GM19099 (cell line): ENCODE results near the gene GMCL2.
A peak's percentile ranks its signal among the peaks of the same experiment; 100 is the strongest.

ENCODE experiments used
- POLR2A ChIP-seq: IDR thresholded peaks from 3 replicates; pipeline ENCODE4 v1.6.1; 2011; ENCODE audit warnings: low read depth; ENCODE audit not compliant: insufficient read length; ENCODE audit errors: extremely low read depth

GMCL2 gene

DNA sequence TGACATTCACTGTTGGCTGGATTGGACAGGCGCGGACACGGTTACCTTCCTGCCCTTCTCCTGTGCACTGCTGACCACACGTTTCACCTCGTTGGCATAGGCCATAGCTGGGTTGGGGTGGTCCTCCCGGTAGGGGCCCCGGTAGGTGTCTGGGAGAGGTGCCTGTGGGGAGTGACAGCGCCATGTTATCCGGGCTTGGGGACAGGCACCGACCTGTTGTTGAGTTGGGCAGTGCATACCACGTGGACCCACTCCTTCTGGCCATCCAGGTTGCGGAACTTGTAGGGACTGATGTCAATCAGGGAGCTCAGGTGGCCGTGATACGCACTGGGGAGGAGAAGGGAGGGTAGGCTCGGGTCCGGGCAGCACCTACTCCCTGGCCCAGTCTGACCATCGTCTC lies 37.2 kb upstream of the GMCL2 start:
- TF ChIP-seq POLR2A: no peak

DNA sequence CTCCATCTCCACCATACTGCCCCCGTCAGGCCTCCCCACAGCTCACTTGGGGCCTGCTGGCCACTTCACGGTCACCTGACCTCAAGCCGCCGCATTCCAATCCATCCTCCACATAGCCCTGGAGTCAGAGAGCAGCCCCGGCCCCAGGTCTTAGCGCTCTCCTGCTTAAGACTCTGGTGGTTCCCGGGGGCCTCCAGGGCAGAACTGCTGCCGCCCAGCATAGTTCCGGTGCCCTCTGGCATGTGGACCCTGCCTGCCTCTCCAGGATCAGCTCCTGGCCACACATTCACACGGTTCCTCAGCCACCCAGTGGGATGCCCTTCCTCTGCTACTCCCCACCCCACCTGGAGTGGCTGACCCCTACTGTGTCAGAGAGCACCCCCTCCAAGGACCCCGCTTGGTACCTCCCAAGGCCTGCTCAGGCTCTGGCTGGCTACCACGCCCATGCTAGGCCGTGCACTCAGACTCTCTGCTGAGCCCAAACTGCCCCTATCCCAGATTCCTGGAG lies 36.7 kb upstream of the GMCL2 start:
- TF ChIP-seq POLR2A: no peak

DNA sequence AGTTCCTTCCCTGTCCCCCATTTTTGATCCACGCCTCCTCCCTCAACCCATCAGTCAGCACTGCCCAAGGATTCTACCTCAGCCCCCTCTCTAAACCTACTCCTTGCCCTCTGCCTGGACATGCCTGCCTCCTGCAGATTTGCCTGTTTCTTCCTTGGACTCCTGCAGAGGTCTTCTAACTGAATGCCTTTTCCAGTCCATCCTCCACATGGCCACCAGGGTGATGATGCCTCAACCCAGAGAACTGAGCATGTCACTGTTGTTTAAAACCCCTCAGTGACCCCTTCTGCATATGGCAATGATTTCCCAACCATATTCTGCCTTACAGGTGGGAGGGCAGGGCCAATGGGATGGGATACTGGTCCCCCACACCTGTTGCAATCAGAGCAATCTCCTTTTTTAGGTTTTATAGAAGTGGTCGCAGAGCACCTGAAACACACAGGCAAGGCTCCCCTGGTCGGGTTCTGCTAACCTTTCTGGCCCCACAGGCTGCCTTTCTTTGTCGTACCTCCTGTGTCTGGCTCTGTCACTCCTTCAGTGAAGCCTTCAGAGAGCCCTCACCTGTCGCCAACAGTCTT lies 36.1 kb upstream of the GMCL2 start:
- TF ChIP-seq POLR2A: no peak

DNA sequence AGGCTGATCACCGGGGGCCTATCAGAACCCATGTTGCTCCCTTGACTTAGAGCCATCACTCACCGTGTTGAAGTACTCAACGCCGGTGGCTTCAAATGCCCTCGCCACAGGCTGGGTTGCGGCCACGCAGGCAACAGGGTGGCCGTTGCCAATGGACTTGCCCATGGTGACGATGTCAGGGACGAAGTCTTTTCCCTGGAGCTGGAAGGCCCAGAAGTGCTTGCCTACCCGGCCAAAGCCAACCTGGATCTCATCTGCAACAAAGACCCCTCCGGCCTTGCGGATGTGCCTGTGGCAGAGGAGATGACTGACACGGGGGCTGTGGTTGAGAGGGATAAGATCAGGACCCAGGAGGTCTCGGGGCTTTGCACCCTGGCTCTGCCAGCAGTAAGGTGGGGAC lies 35.1 kb upstream of the GMCL2 start:
- no peak for TF ChIP-seq POLR2A

DNA sequence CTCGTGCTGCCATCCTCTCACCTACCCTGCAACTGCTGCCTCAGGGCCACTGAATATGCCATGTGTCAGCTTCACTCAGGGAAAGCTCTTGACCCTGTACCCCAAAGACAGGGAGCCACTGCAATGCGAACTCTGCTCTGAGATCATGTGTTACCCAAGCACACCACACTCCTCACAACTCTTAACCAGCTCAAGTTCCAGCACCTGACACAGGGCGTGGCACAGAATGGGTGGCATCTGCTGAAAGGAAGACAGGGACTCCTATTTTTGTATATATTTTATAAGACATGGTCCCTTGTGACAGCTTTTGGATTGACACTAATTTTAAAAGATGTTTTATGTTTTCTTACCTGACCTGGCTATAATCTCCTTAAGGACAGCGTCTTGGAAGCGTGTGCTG lies 34.7 kb upstream of the GMCL2 start:
- no peak for TF ChIP-seq POLR2A

DNA sequence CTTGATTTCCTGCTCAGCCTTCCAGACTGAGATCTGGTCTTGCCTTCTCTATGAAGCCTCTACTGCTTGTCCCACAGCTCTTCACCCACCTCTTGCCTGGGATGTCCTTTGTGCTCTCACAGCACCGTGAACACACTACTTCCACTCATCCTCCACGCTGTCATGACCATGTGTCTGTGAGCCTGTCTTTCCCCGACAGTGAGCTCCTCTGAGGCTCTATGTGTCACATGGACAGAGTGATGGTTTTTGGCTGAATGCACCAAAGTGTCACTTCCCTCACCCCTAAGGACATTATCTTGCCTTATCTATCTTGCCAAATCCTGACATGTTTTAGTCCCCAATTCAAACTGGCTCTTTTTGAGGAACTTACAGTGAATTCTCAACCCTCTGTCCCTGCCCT lies 34.1 kb upstream of the GMCL2 start:
- TF ChIP-seq POLR2A: no peak

DNA sequence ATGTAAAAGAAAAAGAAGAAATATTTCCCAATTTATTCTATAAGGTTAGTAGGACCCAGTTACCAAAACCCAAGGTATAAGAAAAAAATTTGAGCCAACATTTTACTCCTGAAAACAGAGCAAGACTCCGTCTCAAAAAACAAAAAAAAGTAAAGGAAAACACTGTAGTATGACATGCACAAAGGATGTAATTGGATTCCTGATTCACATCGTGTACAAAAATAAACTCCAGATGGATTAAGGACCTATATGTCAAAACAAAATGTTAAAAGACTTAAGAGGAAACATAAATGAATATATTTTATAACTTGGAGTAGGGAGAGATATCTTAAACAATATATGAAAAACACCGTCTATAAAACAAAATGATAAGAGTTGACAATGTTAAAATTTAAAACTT lies 31.7 kb upstream of the GMCL2 start:
- no peak for TF ChIP-seq POLR2A

DNA sequence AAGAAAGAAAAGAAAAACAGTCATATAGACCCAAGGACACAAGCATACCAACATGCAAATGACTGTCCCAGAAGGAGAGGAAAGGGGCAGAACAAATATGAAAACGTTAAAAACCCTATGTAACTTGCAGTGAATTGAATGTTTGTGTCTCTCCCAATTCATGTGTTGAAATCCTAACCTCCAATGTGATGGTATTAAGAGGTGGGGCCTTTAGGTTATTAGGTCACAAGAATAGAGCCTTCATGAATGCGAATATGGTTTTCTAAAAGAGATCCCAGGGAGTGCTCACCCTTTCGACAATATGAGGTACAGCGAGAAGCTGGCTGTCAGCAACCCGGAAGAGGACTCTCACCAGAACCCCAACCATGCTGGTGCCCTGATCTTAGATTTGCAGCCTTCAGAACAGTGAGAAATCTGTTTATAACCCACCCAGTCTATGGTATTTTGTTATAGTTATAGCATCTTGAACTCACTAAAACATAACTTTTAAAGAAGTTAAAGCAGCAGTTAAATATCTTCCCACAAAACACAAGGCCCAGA lies 31.1 kb upstream of the GMCL2 start:
- no peak for TF ChIP-seq POLR2A

DNA sequence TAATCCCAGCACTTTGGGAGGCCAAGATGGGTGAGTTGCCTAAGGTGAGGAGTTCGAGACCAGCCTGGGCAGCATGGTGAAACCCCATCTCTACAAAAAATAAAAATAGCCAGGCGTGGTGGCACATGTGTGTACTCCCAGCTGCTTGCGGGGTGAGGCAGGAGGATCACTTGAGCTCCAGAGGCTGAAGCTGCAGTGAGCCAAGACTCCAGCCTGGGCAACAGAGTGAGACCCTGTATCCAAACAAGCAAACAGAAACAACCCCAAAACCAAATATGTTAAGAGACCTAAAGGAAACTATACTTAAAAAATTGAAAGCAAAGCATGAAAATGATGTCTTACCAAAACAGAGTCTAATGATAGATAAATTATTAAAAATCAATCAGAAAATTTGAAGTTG lies 29.6 kb upstream of the GMCL2 start:
- TF ChIP-seq POLR2A: no peak

DNA sequence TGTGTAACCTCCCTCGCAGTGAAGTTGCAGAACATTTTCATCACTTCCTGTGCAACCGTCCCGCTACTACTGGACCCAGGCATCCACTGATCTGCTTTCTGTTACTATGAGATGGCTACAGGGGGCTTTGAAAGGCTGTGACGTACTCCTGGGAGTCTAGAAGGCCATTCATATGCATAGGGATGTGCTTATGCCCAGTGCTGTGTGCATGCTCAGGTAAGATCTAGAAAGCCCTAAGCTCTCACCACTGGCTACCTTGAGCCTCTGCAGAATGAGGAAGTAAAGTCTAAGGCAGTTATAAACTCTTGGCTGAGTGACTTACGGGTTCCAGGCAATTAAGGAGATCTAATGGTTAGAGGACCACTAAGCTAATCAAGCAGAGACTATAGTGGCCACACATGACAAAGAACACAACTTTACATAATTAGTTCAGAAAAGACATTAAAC lies 28.9 kb upstream of the GMCL2 start:
- no peak for TF ChIP-seq POLR2A

DNA sequence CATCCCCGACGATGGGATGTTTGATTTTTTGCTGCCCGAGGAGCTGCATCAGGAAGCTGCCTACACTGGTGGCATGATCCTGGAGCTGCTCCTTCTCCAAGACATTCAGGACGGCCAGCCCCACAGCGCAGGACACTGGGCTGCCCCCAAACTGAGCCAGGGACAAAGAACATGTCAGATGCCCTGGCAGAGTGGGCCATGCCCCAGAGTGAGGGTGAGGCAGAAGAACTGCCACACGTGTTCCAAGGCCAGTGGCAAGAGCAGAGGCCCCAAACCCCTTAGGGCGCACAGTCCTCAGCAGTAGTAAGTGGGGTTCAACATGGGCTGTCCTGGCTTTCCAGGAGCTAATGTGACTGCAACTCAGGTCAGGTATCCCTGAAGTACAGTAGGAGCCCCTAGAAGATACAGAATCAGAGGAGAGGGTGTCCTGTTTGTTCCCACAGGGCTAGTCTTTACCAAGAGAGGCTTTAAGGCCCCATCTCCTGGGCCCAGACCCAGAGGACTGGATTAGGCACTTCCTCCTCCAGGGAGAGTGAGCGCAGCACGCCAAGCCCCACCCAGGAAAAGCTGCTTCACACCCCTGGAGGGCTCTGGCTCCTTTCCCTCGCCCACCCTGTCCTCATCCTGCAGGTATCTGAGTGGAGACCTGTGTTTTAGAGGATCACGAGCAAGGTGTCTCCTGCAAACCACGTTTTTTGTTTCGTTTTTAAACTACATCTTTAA lies 28.3 kb upstream of the GMCL2 start:
- TF ChIP-seq POLR2A: no peak

DNA sequence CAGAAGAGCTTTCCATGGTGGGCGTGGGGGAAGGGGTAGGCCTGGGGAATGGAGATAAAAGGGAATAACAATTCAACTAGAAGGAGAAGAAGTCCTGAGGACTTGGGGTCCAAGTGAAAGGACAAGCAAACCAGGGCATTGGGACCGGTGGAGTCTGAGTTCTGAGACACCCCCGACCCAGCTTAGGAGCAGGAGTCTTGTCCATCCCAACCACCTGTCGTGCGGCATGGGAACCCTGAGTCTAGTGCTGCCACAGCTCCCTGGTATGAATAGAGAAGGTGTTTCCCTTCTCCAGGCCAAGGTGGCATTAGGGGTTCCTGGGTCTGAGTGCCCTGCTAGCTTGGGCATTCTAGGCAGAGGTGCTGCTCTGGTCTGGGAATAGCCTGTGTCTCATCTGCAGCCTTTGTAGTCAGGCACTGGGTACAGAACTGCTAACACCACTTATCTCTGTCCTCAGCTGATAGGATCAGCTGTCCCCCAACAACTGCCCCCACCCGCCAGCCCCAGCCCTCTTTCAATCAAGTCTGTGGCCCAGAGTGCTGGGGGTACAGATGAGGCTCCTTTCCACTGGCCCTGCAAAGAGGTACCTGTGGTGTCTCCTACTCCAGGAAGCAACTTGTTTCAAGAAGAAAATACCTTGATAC lies 27.1 kb upstream of the GMCL2 start:
- TF ChIP-seq POLR2A: no peak

DNA sequence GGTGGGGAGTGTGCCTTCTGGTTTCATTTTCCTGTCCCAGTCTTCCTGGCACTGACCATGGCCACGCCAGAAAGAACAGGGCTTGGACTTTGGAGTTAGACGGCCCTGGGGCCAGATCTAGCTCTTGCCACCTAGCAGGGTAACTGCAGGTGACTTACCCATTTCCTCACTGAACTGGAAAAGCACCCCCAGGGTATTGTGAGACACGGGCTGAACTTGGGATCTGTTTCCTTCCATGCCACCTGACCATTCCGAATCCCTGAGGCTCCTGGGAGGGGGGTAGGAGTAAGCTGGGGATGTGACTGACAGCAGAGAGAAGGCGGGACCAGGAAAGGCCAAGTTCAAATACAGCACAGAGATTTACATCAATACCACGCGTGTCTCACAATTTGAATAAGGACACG lies 26.6 kb upstream of the GMCL2 start:
- TF ChIP-seq POLR2A: no peak

DNA sequence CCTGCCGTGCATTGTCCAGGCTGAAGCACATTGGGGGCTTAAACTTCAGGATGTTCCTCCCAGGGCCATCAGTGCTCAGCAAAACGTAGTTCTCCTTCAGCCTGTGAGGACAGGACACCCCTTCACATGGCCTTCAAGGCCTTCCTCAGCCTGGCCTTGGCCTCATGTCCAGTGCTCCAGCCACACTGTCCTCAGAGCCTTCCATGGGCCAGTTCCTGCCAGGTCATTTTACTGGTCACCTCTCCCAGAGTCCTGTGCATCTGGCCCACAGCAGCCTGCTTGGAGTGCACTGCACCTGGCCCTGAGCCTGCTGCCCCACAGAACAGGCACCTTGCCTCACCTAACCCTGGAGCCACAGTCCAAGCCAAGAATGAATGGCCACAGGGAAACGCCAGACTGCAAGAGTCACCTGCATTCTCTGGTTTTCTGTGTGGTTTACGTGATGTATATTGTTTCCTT lies 25.9 kb upstream of the GMCL2 start:
- TF ChIP-seq POLR2A: no peak

DNA sequence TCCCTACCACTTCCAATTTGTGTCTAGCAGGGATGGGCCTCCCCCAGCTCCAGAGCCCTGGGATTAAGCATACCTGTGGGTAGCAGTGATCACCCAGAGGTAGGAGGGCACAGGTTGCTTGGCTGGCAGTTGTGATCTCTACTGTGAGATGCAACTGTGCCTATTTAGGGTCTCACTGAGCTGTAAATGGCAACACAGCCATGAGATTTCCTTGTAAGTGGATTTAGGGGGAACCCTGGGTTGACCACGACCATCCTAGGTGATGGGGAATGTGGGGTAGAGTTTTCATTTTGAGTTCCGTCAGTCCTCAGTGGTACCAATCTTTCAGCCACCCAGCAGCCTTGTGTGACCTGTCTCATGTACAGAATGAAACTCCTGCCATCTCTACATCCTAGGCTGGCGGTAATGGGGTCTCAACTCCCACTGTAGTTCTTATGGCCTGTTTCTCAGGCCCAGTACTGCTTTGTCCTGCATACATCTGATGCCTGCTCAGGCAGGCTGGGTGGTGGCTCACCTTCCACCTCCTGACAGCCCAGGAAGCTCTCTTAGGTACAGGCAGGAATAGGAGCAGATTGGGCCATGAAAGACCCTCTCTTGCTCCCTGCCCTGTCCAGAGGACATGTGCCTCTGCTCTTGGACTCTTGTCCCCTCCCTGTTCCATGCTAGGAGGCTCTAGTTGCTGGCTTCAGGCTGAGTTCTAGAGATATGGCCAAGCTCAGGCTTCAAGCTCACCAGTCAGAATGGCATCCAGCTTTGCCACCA lies 25.3 kb upstream of the GMCL2 start:
- TF ChIP-seq POLR2A: peak; percentile 14
